Astrocyte (in vitro differentiated cells and primary cell): Measurements from ENCODE around the gene ZNF513. TPM values are rescaled to one million over a fixed set of nuclear protein-coding genes. Genes with fewer than 3 reads are reported as not detected.

Experiments used
- DNase-seq: peaks from one replicate; pipeline ENCODE4 v3.0.0-alpha.2; 2010; ENCODE audit warnings: low read depth
- FAIRE-seq: peaks from 2 replicates; lab custom pipeline; 2011; peaks lifted over from hg19 to GRCh38; lab: Jason Lieb, UNC
- H2AFZ ChIP-seq: 2 replicates; pipeline ENCODE4 v1.6.0; 2012; ENCODE audit warnings: low read depth, low read length, inconsistent platforms
- H3K27ac ChIP-seq: 2 replicates; pipeline ENCODE4 v1.5.1; 2011; ENCODE audit warnings: low read depth, low read length, inconsistent platforms
- H3K27me3 ChIP-seq: 2 replicates; pipeline ENCODE4 v1.6.0; 2011; ENCODE audit warnings: low read length, inconsistent platforms; ENCODE audit not compliant: insufficient read depth
- H3K36me3 ChIP-seq: 2 replicates; pipeline ENCODE4 v1.5.1; 2011; ENCODE audit warnings: low read length, inconsistent platforms; ENCODE audit not compliant: insufficient read depth
- H3K4me1 ChIP-seq: 2 replicates; pipeline ENCODE4 v1.5.1; 2011; ENCODE audit warnings: low read length, inconsistent platforms; ENCODE audit not compliant: insufficient read depth
- H3K4me2 ChIP-seq: 2 replicates; pipeline ENCODE4 v1.6.0; 2012; ENCODE audit warnings: low read length, inconsistent platforms
- H3K4me3 ChIP-seq: 2 replicates; pipeline ENCODE4 v1.5.1; 2011; ENCODE audit warnings: low read depth, mild to moderate bottlenecking, low read length, inconsistent platforms; ENCODE audit not compliant: insufficient read depth
- H3K79me2 ChIP-seq: 2 replicates; pipeline ENCODE4 v1.6.0; 2012; ENCODE audit warnings: mild to moderate bottlenecking, low read length, inconsistent platforms; ENCODE audit not compliant: insufficient read depth
- H3K9ac ChIP-seq: 2 replicates; pipeline ENCODE4 v1.6.0; 2012; ENCODE audit warnings: mild to moderate bottlenecking, low read length, inconsistent platforms
- H3K9me3 ChIP-seq: 2 replicates; pipeline ENCODE4 v1.5.1; 2012; ENCODE audit warnings: low read depth, mild to moderate bottlenecking, low read length, inconsistent platforms; ENCODE audit not compliant: insufficient read depth
- H4K20me1 ChIP-seq: 2 replicates; pipeline ENCODE4 v1.6.0; 2012; ENCODE audit warnings: low read length, inconsistent platforms; ENCODE audit not compliant: insufficient read depth
- H3K27ac Mint-ChIP-seq: one replicate; pipeline ENCODE4 v1.8.0; 2021; ENCODE audit warnings: mild to moderate bottlenecking, mixed read lengths; ENCODE audit not compliant: unreplicated experiment
- H3K27me3 Mint-ChIP-seq: one replicate; pipeline ENCODE4 v1.8.0; 2021; ENCODE audit warnings: low read depth, mixed read lengths; ENCODE audit not compliant: unreplicated experiment
- H3K36me3 Mint-ChIP-seq: one replicate; pipeline ENCODE4 v1.8.0; 2021; ENCODE audit warnings: low read depth, mixed read lengths; ENCODE audit not compliant: unreplicated experiment
- H3K4me1 Mint-ChIP-seq: one replicate; pipeline ENCODE4 v1.8.0; 2021; ENCODE audit warnings: low read depth, mixed read lengths; ENCODE audit not compliant: unreplicated experiment
- H3K4me3 Mint-ChIP-seq: one replicate; pipeline ENCODE4 v1.8.0; 2021; ENCODE audit warnings: mild to moderate bottlenecking, moderate library complexity, mixed read lengths; ENCODE audit not compliant: unreplicated experiment
- H3K9me3 Mint-ChIP-seq: one replicate; pipeline ENCODE4 v1.8.0; 2021; ENCODE audit warnings: mild to moderate bottlenecking, mixed read lengths; ENCODE audit not compliant: unreplicated experiment
- EZH2 ChIP-seq: IDR thresholded peaks from 2 replicates; pipeline ENCODE4 v1.6.1; 2012; ENCODE audit warnings: mild to moderate bottlenecking, low read length, inconsistent platforms; ENCODE audit not compliant: insufficient read depth
- total RNA-seq: library from RNA; stranded (reverse); gene quantifications from 2 replicates; pipeline ENCODE4 v1.2.1, GENCODE V29; 2021
- TF ChIP-seq, protein P1 (sequence below): IDR thresholded peaks from 2 replicates; pipeline ENCODE4 v1.5.1; 2011; ENCODE audit warnings: low read depth, mild to moderate bottlenecking, inconsistent platforms, low read length, moderate library complexity; ENCODE audit not compliant: insufficient read depth

ZNF513 gene
- total RNA-seq, 1 donor from 2014 or later: 13.5 TPM

DNA sequence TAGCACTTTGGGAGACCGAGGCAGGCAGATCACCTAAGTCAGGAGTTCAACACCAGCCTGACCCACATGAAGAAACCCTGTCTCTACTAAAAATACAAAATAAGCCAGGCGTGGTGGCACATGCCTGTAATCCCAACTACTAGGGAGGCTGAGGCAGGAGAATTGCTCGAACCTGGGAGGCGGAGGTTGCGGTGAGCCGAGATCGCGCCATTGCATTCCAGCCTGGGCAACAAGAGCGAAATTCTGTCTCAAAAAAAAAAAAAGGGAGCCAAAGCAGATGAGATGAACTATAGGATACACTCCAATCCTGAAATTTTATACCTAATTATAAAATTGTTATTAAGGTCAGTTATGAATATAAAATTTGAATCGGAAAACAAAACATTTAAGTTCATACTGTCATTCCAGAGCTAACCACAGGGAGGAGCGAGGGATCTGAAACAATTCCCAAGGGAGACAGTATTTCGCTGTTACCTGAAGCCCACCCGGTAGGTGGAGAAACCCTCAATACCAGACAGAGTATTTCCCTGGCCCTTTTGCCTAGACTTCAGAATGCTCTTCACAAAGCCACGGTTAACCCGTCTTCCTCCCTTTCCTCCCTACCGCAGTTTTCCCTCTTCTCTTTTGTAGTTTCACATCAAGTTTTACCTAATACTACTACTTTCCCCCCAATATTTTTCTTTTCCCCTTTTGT, 27.4 kb upstream of the ZNF513 start:
- Histone ChIP-seq H3K27me3 (no peaks in the 10 kb centered on the region), H3K9me3 (no peaks in the 10 kb centered on the region), H2AFZ (no peak overlapping the region), H3K9ac (peak overlapping the region; percentile 96), H3K27ac (peak overlapping the region; percentile 80), H4K20me1 (peaks cover 37% of the 10 kb centered on the region), H3K79me2 (peaks cover 65% of the 10 kb centered on the region), H3K4me2 (peak overlapping the region; percentile 97), H3K4me1 (peaks cover 13% of the 10 kb centered on the region), H3K36me3 (no peaks in the 10 kb centered on the region), H3K4me3 (peak overlapping the region; percentile 95)
- Mint-ChIP-seq H3K27ac (peak overlapping the region; percentile 82), H3K4me1 (peaks cover 12% of the 10 kb centered on the region), H3K4me3 (peak overlapping the region; percentile 93), H3K27me3 (no peaks in the 10 kb centered on the region), H3K9me3 (peaks cover 2% of the 10 kb centered on the region), H3K36me3 (peaks cover 2% of the 10 kb centered on the region)
- TF ChIP-seq, protein P1, sequence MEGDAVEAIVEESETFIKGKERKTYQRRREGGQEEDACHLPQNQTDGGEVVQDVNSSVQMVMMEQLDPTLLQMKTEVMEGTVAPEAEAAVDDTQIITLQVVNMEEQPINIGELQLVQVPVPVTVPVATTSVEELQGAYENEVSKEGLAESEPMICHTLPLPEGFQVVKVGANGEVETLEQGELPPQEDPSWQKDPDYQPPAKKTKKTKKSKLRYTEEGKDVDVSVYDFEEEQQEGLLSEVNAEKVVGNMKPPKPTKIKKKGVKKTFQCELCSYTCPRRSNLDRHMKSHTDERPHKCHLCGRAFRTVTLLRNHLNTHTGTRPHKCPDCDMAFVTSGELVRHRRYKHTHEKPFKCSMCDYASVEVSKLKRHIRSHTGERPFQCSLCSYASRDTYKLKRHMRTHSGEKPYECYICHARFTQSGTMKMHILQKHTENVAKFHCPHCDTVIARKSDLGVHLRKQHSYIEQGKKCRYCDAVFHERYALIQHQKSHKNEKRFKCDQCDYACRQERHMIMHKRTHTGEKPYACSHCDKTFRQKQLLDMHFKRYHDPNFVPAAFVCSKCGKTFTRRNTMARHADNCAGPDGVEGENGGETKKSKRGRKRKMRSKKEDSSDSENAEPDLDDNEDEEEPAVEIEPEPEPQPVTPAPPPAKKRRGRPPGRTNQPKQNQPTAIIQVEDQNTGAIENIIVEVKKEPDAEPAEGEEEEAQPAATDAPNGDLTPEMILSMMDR: peak; percentile 45
- no peak for TF ChIP-seq EZH2
- no peak for FAIRE-seq
- peak; percentile 36 for DNase-seq

DNA sequence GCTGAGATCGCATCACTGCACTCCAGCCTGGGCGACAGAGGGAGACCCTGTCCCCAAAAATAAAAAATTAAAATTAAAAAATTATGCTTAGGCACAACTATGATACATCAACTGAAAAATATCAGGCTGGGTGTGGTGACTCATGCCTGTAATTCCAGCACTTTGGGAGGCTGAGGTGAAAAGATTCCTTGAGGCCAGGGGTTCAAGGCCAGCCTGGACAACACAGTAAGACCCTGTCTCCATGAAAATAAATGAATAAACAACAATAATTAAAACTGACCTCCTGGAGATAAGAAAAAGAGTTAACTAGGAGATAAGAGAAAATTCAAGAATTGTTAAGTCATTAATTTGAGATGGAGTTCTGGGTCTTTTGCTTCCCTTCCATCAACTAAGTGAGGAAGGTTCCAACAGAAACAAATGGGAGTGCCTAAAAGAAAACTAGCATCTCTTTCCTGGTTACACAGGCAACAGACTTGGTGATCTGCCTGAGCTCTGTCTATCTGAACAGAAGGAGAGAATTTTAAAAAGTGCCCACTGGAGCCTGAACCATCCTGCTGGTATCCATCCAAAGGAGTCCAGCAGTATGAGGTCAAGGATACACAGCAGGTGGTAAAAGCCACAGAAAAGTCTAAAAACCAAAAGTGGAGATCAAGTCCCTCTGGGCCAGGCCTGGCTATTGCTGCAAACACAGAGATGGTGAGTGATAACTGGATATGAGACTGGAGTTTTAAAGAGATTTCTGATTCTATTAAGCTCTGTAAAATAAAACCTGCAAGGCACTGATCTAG, 20.0 kb upstream of the ZNF513 start:
- no peak overlapping the region for H3K9ac ChIP-seq
- no peaks in the 10 kb centered on the region for H3K36me3 Mint-ChIP-seq
- H2AFZ ChIP-seq: no peak overlapping the region
- H3K36me3 ChIP-seq: peaks cover 5% of the 10 kb centered on the region
- no peaks in the 10 kb centered on the region for H3K9me3 Mint-ChIP-seq
- FAIRE-seq: no peak
- no peaks in the 10 kb centered on the region for H3K27me3 ChIP-seq
- H3K4me2 ChIP-seq: no peak overlapping the region
- no peak overlapping the region for H3K27ac ChIP-seq
- DNase-seq: no peak
- no peak overlapping the region for H3K27ac Mint-ChIP-seq
- peaks cover 67% of the 10 kb centered on the region for H4K20me1 ChIP-seq
- H3K79me2 ChIP-seq: peaks cover 99% of the 10 kb centered on the region
- H3K27me3 Mint-ChIP-seq: no peaks in the 10 kb centered on the region
- peaks cover 5% of the 10 kb centered on the region for H3K4me1 Mint-ChIP-seq
- TF ChIP-seq, protein P1: no peak
- TF ChIP-seq EZH2: no peak
- no peak overlapping the region for H3K4me3 ChIP-seq
- H3K4me1 ChIP-seq: no peaks in the 10 kb centered on the region
- H3K4me3 Mint-ChIP-seq: no peak overlapping the region
- no peaks in the 10 kb centered on the region for H3K9me3 ChIP-seq
